GM12878 (cell line): ENCODE data around the gene LEFTY1.

Experiments
- CTCF ChIP-seq, 3 experiments: IDR thresholded peaks in 2 of 3; conservative IDR thresholded peaks in 1 of 3; 2 replicates each; pipeline ENCODE4 v1.5.1; 2011; ENCODE audit warnings: low read depth in 3 of 3, low read length in 3 of 3, mild to moderate bottlenecking in 3 of 3, control low read depth in 2 of 3, moderate library complexity in 2 of 3, inconsistent platforms in 1 of 3, mixed read lengths in 1 of 3; ENCODE audit not compliant: control insufficient read depth in 2 of 3, insufficient read depth in 1 of 3; ENCODE audit errors: extremely low read depth in 1 of 3
- ETV6 ChIP-seq, 2 experiments: fragments of 450-650 bp in 1 of 2; IDR thresholded peaks in 1 of 2; conservative IDR thresholded peaks in 1 of 2; 2 replicates each; pipeline ENCODE4 v1.6.1; 2014; ENCODE audit warnings: antibody characterized with exemption in 1 of 2, borderline replicate concordance in 1 of 2, low read depth in 1 of 2, mild to moderate bottlenecking in 1 of 2, moderate library complexity in 1 of 2
- HDGF ChIP-seq: fragments of 450-650 bp; IDR thresholded peaks from 2 replicates; pipeline ENCODE4 v1.6.1; 2016; ENCODE audit warnings: antibody characterized with exemption
- MAX ChIP-seq: IDR thresholded peaks from 2 replicates; pipeline ENCODE4 v1.6.1; 2012; ENCODE audit warnings: low read depth, low read length, improper control_type of control experiment
- NFYB ChIP-seq: IDR thresholded peaks from 2 replicates; pipeline ENCODE4 v1.6.1; 2011; ENCODE audit warnings: low read depth, mild to moderate bottlenecking, low read length, improper control_type of control experiment, moderate library complexity; ENCODE audit not compliant: insufficient read depth
- NR2C1 ChIP-seq: fragments of 450-650 bp; IDR thresholded peaks from 2 replicates; pipeline ENCODE4 v1.6.1; 2017; ENCODE audit warnings: antibody characterized with exemption, mild to moderate bottlenecking, moderate library complexity
- PML ChIP-seq: IDR thresholded peaks from 2 replicates; pipeline ENCODE4 v1.6.1; 2012; ENCODE audit warnings: low read length, inconsistent platforms
- POLR2AphosphoS5 ChIP-seq: IDR thresholded peaks from 2 replicates; pipeline ENCODE4 v1.6.1; 2011; ENCODE audit warnings: mild to moderate bottlenecking, low read length, inconsistent platforms
- REST ChIP-seq: IDR thresholded peaks from 2 replicates; pipeline ENCODE4 v1.6.1; 2012; ENCODE audit warnings: mild to moderate bottlenecking, low read depth, low read length
- SMC3 ChIP-seq: IDR thresholded peaks from 2 replicates; pipeline ENCODE4 v1.6.1; 2011; ENCODE audit warnings: low read length, improper control_type of control experiment, borderline replicate concordance
- USF1 ChIP-seq: IDR thresholded peaks from 2 replicates; pipeline ENCODE4 v1.6.1; 2011; ENCODE audit warnings: borderline replicate concordance, low read depth, mild to moderate bottlenecking, moderate library complexity, mixed read lengths, low read length; ENCODE audit not compliant: insufficient read depth; ENCODE audit errors: extremely low read length

- no peak for TF ChIP-seq MAX
- no peak for TF ChIP-seq HDGF
- TF ChIP-seq CTCF (IDR thresholded peaks at IDR 0.05 in 2 of 3, conservative IDR thresholded peaks at IDR 0.05 in 1 of 3; ENCODE audit: control insufficient read depth in 2 of 3, extremely low read depth in 1 of 3, insufficient read depth in 1 of 3, low read depth in 3 of 3, low read length in 3 of 3), result no peak
- no peak for TF ChIP-seq USF1
- TF ChIP-seq POLR2AphosphoS5, result no peak
- TF ChIP-seq SMC3, result no peak
- TF ChIP-seq PML, result no peak
- no peak for TF ChIP-seq ETV6 (conservative IDR thresholded peaks at IDR 0.05 in 1 of 2, IDR thresholded peaks at IDR 0.05 in 1 of 2; ENCODE audit: borderline replicate concordance in 1 of 2, low read depth in 1 of 2)
- no peak for TF ChIP-seq NFYB
- TF ChIP-seq NR2C1, result no peak
- TF ChIP-seq REST, result no peak
Observed at GRCh38 chr1:225880222-225880588, 8.7 kb downstream of the LEFTY1 start.
